GM13976 (cell line): ENCODE measurements around the gene TBX2.
"Not testable (repeated sequence)": the region's sequence is repeated elsewhere in the genome, so short reads cannot be mapped to it uniquely, and the experiment has no call there.

Source experiments
- DNase-seq: peaks from one replicate; pipeline ENCODE4 v3.0.0; 2012; ENCODE audit warnings: low spot score
- in situ Hi-C: fragments of 300-500 bp; cut with MboI; formaldehyde crosslinking; loops from one replicate; pipeline ENCODE4 v1.12.0; 2022; ENCODE audit warnings: low sequenced_read_pairs, mixed read lengths, inconsistent platforms; ENCODE audit not compliant: unreplicated experiment
- TF ChIP-seq, protein P1 (sequence below): IDR thresholded peaks from 2 replicates; pipeline ENCODE4 v1.5.1; 2012; ENCODE audit warnings: borderline replicate concordance, mild to moderate bottlenecking; ENCODE audit not compliant: insufficient read depth; ENCODE audit errors: extremely low read depth, missing control alignments, control extremely low read depth

Gene TBX2

DNA sequence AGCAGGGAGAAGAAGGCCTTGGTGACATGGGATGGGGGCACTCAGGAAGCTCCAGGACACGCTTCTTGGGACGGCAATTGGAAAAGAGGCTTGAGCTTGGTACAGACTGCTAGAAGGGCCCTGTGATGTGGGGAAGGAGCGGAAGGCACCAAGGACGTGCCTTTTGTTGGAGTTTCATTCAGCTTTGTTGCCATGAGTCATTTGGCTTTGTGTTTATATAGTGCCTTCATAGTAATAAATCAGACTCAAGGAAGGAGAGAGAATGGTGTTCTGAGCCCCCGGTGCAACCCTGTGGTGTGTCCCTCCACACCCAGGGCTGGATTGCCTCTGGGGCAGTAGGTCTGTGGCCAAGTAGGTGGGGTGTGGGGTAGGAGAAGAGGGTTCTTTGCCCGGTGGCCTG lies 45.2 kb downstream of the TBX2 start:
- TF ChIP-seq, protein P1, sequence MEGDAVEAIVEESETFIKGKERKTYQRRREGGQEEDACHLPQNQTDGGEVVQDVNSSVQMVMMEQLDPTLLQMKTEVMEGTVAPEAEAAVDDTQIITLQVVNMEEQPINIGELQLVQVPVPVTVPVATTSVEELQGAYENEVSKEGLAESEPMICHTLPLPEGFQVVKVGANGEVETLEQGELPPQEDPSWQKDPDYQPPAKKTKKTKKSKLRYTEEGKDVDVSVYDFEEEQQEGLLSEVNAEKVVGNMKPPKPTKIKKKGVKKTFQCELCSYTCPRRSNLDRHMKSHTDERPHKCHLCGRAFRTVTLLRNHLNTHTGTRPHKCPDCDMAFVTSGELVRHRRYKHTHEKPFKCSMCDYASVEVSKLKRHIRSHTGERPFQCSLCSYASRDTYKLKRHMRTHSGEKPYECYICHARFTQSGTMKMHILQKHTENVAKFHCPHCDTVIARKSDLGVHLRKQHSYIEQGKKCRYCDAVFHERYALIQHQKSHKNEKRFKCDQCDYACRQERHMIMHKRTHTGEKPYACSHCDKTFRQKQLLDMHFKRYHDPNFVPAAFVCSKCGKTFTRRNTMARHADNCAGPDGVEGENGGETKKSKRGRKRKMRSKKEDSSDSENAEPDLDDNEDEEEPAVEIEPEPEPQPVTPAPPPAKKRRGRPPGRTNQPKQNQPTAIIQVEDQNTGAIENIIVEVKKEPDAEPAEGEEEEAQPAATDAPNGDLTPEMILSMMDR: no peak
- no peak for DNase-seq
- in situ Hi-C loops: no loop called here

DNA sequence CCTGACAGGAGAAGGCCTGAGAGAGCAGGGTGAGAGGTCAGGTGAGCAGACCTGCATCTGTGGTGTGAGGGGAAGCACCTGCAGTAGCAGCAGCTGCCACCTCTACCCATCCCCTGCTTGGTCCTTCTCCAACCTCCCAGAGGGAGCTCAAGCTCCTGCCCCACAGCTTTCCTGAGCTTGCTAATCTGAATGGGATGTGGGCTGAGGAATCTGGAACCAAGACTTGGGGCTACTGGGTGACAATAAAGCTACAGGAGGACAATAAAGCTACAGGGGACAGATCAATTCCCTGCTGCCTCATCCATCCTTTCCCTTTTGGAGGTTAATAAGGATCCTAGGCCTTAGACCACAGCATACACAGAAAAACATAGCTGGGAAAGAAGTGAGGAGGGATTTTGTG lies 47.7 kb downstream of the TBX2 start:
- TF ChIP-seq, protein P1: no peak
- in situ Hi-C loops: no loop called here
- no peak for DNase-seq

DNA sequence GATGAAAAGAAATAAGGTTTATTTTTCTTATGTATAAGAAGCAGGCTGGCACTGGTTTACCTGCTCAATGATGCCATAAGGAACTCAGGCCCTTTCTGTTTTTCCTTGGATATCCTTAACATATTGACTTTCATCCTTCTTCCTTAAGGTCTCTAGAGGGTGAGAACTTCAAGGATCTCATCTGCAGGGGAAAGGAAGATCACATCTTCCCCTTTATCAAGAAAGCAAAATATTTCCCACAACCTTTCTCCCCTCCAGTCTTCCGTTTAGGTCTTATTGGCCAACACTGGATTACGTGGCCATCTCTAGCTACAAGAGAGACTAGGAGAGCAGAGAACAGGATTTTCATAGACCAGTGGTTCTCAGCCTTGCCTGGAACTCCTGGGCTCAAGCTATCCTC lies 48.4 kb downstream of the TBX2 start:
- in situ Hi-C loops: no loop called here
- no peak for DNase-seq
- TF ChIP-seq, protein P1: no peak

DNA sequence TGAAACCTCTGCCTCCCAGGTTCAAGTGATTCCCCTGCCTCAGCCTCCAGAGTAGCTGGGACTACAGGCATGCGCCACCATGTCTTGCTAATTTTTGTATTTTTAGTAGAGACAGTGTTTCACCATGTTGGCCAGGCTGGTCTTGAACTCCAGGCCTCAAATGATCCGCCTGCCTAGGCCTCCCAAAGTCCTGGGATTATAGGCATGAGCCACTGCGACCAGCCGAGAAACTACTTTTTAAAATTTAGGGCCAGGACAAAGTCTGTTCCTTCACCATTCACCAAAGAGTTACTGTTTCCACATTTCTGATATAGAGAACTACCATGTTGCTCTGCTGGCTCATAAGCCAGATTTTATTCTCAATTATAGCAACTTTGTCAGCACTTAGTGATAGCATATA lies 49.5 kb downstream of the TBX2 start:
- in situ Hi-C loops, DNase-seq: not testable (repeated sequence)

DNA sequence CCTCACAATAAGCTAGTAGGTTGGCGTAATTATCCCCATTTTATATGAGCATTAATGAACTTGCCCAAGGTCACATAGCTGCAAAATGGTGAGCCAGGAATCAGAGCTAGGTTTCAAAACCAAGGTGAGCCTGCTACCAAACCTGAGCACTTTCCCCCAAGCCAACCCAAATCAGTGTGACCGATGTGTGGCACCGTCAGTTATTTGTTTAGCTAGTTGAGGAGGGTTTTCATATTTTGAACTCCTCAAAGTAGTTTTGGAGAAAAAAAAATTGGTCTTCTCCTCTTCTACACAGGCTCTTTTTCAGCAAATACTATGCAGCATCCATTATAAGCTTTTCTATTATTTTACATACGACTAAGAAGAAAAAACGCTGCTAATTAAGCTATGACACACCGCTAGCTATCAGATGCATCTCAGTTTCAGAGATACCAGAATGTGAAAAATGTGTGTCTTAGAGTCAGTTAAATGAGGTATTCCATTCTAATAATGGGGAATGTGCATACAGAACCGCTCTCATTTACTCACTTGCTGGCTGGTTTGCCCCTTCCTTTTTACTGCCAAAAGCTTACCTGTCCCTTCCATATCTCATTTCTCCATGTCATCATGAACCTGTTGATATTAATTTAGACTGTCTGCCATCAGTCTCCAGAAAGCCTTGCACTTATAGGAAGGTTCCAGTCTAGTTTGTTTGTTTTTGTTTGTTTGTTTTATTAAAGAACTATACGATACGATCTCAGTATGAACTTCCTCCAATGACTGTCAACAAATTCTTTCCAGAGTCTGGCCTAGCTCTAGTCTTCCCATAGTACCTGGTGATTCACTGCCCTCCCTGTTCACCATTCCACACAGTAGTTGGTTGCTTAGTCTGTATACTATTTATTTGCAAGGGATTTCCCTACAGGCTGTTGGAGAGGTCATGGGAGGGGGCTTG lies 50.3 kb downstream of the TBX2 start:
- in situ Hi-C loops: no loop called here
- no peak for DNase-seq
- TF ChIP-seq, protein P1: no peak

DNA sequence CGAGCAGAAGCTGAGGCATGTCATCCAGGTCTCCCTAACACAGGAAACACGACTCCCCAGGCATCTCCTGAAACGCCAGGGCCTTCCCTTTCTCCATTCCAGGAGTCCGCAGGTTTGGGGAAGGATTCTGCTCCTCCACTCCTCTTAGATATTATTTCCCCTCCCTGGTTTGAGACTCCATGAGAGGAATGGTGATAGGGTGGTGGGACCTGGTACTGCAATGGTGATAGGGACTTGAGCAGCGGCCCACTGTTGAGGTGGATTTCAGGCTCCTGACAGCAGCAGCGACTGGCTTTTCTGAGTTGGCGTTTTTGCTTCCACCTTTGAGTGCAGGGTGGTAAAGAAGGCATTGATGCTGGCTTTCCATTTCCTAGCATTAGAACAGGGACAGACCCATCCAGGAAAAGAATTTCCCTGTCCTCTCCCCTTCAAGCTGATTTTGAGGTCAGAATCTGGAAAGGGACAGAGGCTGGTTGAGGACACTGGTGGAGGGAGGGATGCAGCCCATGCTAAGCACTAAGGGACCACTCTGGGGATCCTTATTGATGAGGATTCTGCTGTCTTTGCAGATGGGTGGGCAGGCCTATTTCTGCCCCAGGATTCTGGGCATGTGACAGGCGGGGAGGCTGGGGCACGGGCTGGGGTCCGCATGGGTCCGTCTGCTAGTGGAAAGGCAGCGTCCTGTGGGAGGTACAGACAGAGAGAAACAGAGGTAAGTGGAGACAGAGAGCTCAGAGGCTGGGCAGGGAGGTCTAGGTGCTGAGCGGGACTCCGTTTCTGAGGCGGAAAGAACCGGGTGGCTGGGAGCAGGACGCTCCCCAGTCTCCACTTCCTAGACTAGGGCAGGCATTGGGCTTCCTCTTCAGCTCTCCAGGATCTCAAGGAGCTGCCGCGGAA lies 51.2 kb downstream of the TBX2 start:
- in situ Hi-C loops: no loop called here
- TF ChIP-seq, protein P1: no peak
- DNase-seq: no peak
